Kidney epithelial cell (primary cell): Measurements from ENCODE around the gene CDK19. TPM values are rescaled to one million over a fixed set of nuclear protein-coding genes. Genes with fewer than 3 reads are reported as not detected.

Source experiments
- DNase-seq: peaks from one replicate; pipeline ENCODE4 v3.0.0-alpha.2; 2010; ENCODE audit warnings: low read depth
- H3K27me3 ChIP-seq: 2 replicates; pipeline ENCODE4 v1.6.0; 2011; ENCODE audit warnings: low read length; ENCODE audit not compliant: control insufficient read depth, insufficient read depth
- H3K36me3 ChIP-seq: 2 replicates; pipeline ENCODE4 v1.5.1; 2011; ENCODE audit warnings: low read length; ENCODE audit not compliant: control insufficient read depth, insufficient read depth
- H3K4me3 ChIP-seq: 2 replicates; pipeline ENCODE4 v1.5.1; 2011; ENCODE audit warnings: low read depth, mild to moderate bottlenecking, control low read depth, low read length
- CTCF ChIP-seq: IDR thresholded peaks from 2 replicates; pipeline ENCODE4 v1.5.1; 2011; ENCODE audit warnings: mild to moderate bottlenecking, moderate library complexity, low read length, control low read depth, inconsistent platforms; ENCODE audit not compliant: insufficient read depth, poor library complexity, severe bottlenecking
- total RNA-seq: library from RNA; depleted of rRNA; stranded (reverse); fragments of >200 nt; gene quantifications from 2 replicates; pipeline ENCODE4 v1.2.3, GENCODE V29; 2015

Gene CDK19
- total RNA-seq, 1 donor from 2014 or later: 17.6 TPM

GRCh38 chr6:110778333-110778732 is 36.9 kb downstream of the CDK19 start:
- TF ChIP-seq CTCF: no peak
- Histone ChIP-seq H3K27me3 (no peaks in the 10 kb centered on the region), H3K4me3 (no peak overlapping the region), H3K36me3 (no peaks in the 10 kb centered on the region)
- no peak for DNase-seq

GRCh38 chr6:110777636-110778035 is 37.6 kb downstream of the CDK19 start:
- no peaks in the 10 kb centered on the region for H3K36me3 ChIP-seq
- H3K27me3 ChIP-seq: no peaks in the 10 kb centered on the region
- DNase-seq: no peak
- TF ChIP-seq CTCF: no peak
- H3K4me3 ChIP-seq: no peak overlapping the region

GRCh38 chr6:110776413-110776812 is 38.9 kb downstream of the CDK19 start:
- Histone ChIP-seq H3K36me3 (no peaks in the 10 kb centered on the region), H3K27me3 (no peaks in the 10 kb centered on the region), H3K4me3 (no peak overlapping the region)
- TF ChIP-seq CTCF: no peak
- no peak for DNase-seq

- Histone ChIP-seq H3K36me3 (no peaks in the 10 kb centered on the region), H3K27me3 (no peaks in the 10 kb centered on the region), H3K4me3 (no peak overlapping the region)
- TF ChIP-seq CTCF: no peak
- DNase-seq: no peak
Measured at GRCh38 chr6:110769923-110770322, 45.3 kb downstream of the CDK19 start.

- H3K27me3 ChIP-seq: no peaks in the 10 kb centered on the region
- no peak overlapping the region for H3K4me3 ChIP-seq
- DNase-seq: no peak
- H3K36me3 ChIP-seq: no peaks in the 10 kb centered on the region
- no peak for TF ChIP-seq CTCF
Measured at GRCh38 chr6:110768057-110768456, 47.2 kb downstream of the CDK19 start.

- H3K27me3 ChIP-seq: no peaks in the 10 kb centered on the region
- no peaks in the 10 kb centered on the region for H3K36me3 ChIP-seq
- TF ChIP-seq CTCF: no peak
- DNase-seq: no peak
- H3K4me3 ChIP-seq: no peak overlapping the region
Measured at GRCh38 chr6:110761371-110761770, 53.9 kb downstream of the CDK19 start.
